Neutrophil (primary cell): ENCODE measurements around the gene ZBTB7A.

Experiments
- H3K27ac ChIP-seq: fragments of 200-600 bp; sonication (generic); 2 replicates; pipeline ENCODE4 v1.5.1; 2016; ENCODE audit warnings: mild to moderate bottlenecking, moderate library complexity
- H3K27me3 ChIP-seq: fragments of 200-600 bp; sonication (generic); 2 replicates; pipeline ENCODE4 v1.6.0; 2016; ENCODE audit warnings: mild to moderate bottlenecking
- H3K36me3 ChIP-seq: fragments of 200-600 bp; sonication (generic); 2 replicates; pipeline ENCODE4 v1.5.1; 2017
- H3K4me1 ChIP-seq, 2 experiments: fragments of 200-600 bp in 1 of 2; sonication (generic) in 1 of 2; 1 replicate in 1 of 2; 2 replicates in 1 of 2; pipeline versions ENCODE4 v1.5.1 to v1.6.1; 2013 to 2016; ENCODE audit warnings: low read depth in 1 of 2, low read length in 1 of 2, mild to moderate bottlenecking in 1 of 2, moderate library complexity in 1 of 2; ENCODE audit not compliant: control insufficient read depth in 1 of 2, insufficient read depth in 1 of 2
- H3K4me3 ChIP-seq, 2 experiments: fragments of 200-600 bp in 1 of 2; sonication (generic) in 1 of 2; 1 replicate in 1 of 2; 2 replicates in 1 of 2; pipeline ENCODE4 v1.5.1; 2013 to 2016; ENCODE audit warnings: low read depth in 1 of 2, low read length in 1 of 2, mild to moderate bottlenecking in 1 of 2, moderate library complexity in 1 of 2
- H3K9me3 ChIP-seq: fragments of 200-600 bp; sonication (generic); 2 replicates; pipeline ENCODE4 v1.5.1; 2016
- TF ChIP-seq, protein P1 (sequence below): fragments of 200-600 bp; sonication (generic); IDR thresholded peaks from 2 replicates; pipeline ENCODE4 v1.5.1; 2016; ENCODE audit warnings: antibody characterized with exemption

Gene ZBTB7A

GRCh38 chr19:4069331-4069959 lies 2.7 kb upstream of the ZBTB7A start:
- Histone ChIP-seq H3K36me3 (no peaks in the 10 kb centered on the region), H3K9me3 (no peaks in the 10 kb centered on the region), H3K27ac (peak overlapping the region; percentile 55), H3K4me1 (peaks cover 22 to 32% of the 10 kb centered on the region in 2 experiments), H3K4me3 (peak overlapping the region; percentile 15 to 30), H3K27me3 (no peaks in the 10 kb centered on the region)
- TF ChIP-seq, protein P1, sequence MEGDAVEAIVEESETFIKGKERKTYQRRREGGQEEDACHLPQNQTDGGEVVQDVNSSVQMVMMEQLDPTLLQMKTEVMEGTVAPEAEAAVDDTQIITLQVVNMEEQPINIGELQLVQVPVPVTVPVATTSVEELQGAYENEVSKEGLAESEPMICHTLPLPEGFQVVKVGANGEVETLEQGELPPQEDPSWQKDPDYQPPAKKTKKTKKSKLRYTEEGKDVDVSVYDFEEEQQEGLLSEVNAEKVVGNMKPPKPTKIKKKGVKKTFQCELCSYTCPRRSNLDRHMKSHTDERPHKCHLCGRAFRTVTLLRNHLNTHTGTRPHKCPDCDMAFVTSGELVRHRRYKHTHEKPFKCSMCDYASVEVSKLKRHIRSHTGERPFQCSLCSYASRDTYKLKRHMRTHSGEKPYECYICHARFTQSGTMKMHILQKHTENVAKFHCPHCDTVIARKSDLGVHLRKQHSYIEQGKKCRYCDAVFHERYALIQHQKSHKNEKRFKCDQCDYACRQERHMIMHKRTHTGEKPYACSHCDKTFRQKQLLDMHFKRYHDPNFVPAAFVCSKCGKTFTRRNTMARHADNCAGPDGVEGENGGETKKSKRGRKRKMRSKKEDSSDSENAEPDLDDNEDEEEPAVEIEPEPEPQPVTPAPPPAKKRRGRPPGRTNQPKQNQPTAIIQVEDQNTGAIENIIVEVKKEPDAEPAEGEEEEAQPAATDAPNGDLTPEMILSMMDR: no peak

DNA sequence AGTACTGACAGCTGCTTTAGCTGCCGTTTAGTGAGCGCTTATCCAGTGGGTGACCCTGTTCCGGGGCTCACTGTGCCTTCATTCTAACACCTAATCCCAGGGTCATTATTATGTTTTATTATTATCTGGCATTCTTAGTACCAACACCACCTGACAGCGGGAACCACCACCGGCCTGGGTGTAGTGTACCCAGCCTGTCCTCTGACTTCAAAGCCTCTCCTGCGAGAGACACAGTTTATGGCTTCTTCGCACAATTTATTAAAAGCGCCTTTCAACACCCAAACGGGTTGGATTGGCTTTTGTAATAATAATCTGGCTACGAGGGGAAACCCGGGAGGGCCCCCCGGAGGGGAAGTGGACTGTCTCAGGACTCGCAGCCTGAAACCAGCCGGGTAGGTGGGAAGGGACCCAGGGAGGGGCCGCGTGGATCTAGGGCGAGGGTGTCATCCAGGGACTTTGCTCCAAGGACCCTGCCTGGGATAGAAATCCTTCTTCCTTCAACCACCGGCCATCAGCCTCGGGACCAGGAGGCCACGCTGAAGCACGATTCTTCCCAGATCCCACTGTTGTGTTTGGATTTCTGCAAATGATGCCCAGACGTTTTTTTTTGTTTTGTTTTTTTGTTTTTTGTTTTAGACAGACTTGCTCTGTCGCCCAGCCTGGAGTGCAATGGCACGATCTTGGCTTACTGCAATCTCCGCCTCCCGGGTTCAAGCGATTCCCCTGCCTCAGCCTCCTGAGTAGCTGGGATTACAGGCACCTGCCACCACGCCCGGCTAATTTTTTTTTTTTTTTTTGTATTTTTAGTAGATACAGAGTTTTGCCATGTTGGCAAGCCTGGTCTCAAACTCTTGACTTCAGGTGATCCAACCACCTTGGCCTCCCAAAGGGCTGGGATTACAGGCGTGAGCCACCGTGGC lies 1.6 kb upstream of the ZBTB7A start:
- peaks cover 2% of the 10 kb centered on the region for H3K36me3 ChIP-seq
- H3K27me3 ChIP-seq: no peaks in the 10 kb centered on the region
- H3K4me1 ChIP-seq: peaks cover 33 to 43% of the 10 kb centered on the region in 2 experiments
- TF ChIP-seq, protein P1: no peak
- H3K27ac ChIP-seq: peak overlapping the region; percentile 95
- H3K9me3 ChIP-seq: no peaks in the 10 kb centered on the region
- peak overlapping the region; percentile 76 to 88 for H3K4me3 ChIP-seq

GRCh38 chr19:4067396-4068046 lies 822 bp upstream of the ZBTB7A start:
- Histone ChIP-seq H3K9me3 (no peaks in the 10 kb centered on the region), H3K27ac (peak overlapping the region; percentile 95), H3K4me1 (peaks cover 41 to 51% of the 10 kb centered on the region in 2 experiments), H3K4me3 (peak overlapping the region; percentile 76 to 88), H3K27me3 (no peaks in the 10 kb centered on the region), H3K36me3 (peaks cover 6% of the 10 kb centered on the region)
- TF ChIP-seq, protein P1: no peak

- Histone ChIP-seq H3K4me3 (peak overlapping the region; percentile 76 to 88), H3K27ac (peak overlapping the region; percentile 95), H3K27me3 (no peaks in the 10 kb centered on the region), H3K36me3 (peaks cover 6% of the 10 kb centered on the region), H3K9me3 (no peaks in the 10 kb centered on the region), H3K4me1 (peaks cover 54 to 64% of the 10 kb centered on the region in 2 experiments)
- TF ChIP-seq, protein P1: no peak
Observed at GRCh38 chr19:4066176-4066606, 508 bp downstream of the ZBTB7A start.

GRCh38 chr19:4065430-4066175 lies 1.1 kb downstream of the ZBTB7A start:
- peak overlapping the region; percentile 95 for H3K27ac ChIP-seq

More at GRCh38 chr19:4065430-4066175, 1.1 kb downstream of the ZBTB7A start:
- peak overlapping the region; percentile 76 to 88 for H3K4me3 ChIP-seq
- peaks cover 59 to 70% of the 10 kb centered on the region in 2 experiments for H3K4me1 ChIP-seq
- peaks cover 6% of the 10 kb centered on the region for H3K36me3 ChIP-seq
- TF ChIP-seq, protein P1: no peak
- H3K9me3 ChIP-seq: no peaks in the 10 kb centered on the region
- H3K27me3 ChIP-seq: no peaks in the 10 kb centered on the region
